DMS53 treated with DMSO at 0.1 percent for 48 hours (cell line): ENCODE measurements around the gene BCL2.

Experiments used
- DNase-seq: peaks from one replicate; lab custom pipeline; 2025; ENCODE audit not compliant: unreplicated experiment; lab: John Stamatoyannopoulos, UW

Gene BCL2

GRCh38 chr18:63311118-63312018 lies 8.2 kb downstream of the BCL2 start:
- no peak for DNase-seq

GRCh38 chr18:63309422-63309821 lies 10.1 kb downstream of the BCL2 start:
- no peak for DNase-seq

GRCh38 chr18:63307551-63308200 lies 11.9 kb downstream of the BCL2 start:
- no peak for DNase-seq

- no peak for DNase-seq
These were observed 12.6 kb downstream of the BCL2 start for GRCh38 chr18:63306819-63307550.

- no peak for DNase-seq
These were observed 13.3 kb downstream of the BCL2 start for GRCh38 chr18:63306249-63306648.

- no peak for DNase-seq
These were observed 16.0 kb downstream of the BCL2 start for GRCh38 chr18:63303547-63303946.

- no peak for DNase-seq
These were observed 16.7 kb downstream of the BCL2 start for GRCh38 chr18:63302636-63303405.

- DNase-seq, result no peak
These were observed 17.3 kb downstream of the BCL2 start for GRCh38 chr18:63302220-63302619.

- DNase-seq, result no peak
These were observed 18.1 kb downstream of the BCL2 start for GRCh38 chr18:63301434-63301833.

GRCh38 chr18:63299837-63300745 lies 19.5 kb downstream of the BCL2 start:
- no peak for DNase-seq

GRCh38 chr18:63298400-63299365 lies 20.9 kb downstream of the BCL2 start:
- DNase-seq, result no peak

GRCh38 chr18:63297687-63298399 lies 21.7 kb downstream of the BCL2 start:
- no peak for DNase-seq

GRCh38 chr18:63293935-63294334 lies 25.6 kb downstream of the BCL2 start:
- DNase-seq, result no peak

GRCh38 chr18:63292831-63293683 lies 26.5 kb downstream of the BCL2 start:
- no peak for DNase-seq

- DNase-seq, result no peak
These were observed 28.3 kb downstream of the BCL2 start for GRCh38 chr18:63291278-63291677.

- no peak for DNase-seq
These were observed 28.8 kb downstream of the BCL2 start for GRCh38 chr18:63290821-63291200.

GRCh38 chr18:63290166-63290820 lies 29.3 kb downstream of the BCL2 start:
- no peak for DNase-seq
